Uterine smooth muscle cell (primary cell): Measurements from ENCODE around the gene RNF175. TPM values are rescaled to one million over a fixed set of nuclear protein-coding genes. Genes with fewer than 3 reads are reported as not detected.

Experiments
- total RNA-seq: library from RNA; depleted of rRNA; stranded (reverse); fragments of >200 nt; gene quantifications from 2 replicates; pipeline ENCODE4 v1.2.3, GENCODE V29; 2014

The RNF175 gene
- total RNA-seq: 0.11 and 0.25 TPM in 2 replicates

DNA sequence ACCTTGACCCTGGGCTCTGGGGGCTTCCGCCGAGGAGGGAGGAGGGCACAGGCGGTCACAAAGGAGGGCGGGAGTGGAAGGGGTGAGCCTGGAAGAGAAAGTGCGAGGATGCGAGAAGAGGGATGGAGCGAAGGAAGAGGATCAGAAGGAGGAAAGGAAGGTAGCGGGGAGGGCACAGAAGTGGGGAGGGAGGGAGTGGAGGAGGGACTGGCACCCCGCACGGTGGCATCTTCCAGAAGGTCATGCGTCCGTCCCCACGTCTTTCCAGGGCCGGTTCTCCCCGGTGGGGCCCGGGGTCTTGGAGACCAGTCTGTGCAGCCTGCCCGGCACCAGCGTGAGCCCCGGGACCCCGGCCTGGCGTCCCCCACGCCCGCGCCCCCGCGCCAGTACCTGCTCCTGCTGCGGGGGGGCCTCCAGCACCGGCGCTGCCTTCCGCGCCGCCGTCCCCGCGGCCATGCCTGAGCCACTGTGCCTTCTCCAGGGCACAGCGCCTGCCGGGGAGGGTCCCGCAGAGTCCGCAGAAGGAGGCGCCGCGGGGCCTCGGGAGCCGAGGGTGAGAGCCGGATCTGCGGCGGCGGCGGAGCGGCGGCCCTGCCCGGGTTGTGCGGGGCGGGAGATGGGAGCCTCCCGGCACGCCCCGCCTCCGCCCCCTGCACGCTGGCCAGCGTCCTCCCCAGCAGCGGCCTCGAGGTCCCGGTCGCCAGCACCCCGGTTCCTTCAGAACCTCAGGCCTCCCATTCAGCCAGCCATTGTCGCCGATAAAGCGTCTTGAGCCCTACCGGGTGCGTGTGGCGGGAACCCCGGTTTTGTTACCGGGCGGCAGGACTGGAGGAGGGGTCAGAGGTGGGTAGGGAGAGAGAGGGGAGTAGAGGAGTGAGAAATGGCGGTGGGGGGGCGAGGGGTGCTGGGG, at the start of gene RNF175:
RNF175 (minus strand) TSS at position 618 of the 910 bp plus-strand sequence; CDS start at position 456, 162 bp downstream.

DNA sequence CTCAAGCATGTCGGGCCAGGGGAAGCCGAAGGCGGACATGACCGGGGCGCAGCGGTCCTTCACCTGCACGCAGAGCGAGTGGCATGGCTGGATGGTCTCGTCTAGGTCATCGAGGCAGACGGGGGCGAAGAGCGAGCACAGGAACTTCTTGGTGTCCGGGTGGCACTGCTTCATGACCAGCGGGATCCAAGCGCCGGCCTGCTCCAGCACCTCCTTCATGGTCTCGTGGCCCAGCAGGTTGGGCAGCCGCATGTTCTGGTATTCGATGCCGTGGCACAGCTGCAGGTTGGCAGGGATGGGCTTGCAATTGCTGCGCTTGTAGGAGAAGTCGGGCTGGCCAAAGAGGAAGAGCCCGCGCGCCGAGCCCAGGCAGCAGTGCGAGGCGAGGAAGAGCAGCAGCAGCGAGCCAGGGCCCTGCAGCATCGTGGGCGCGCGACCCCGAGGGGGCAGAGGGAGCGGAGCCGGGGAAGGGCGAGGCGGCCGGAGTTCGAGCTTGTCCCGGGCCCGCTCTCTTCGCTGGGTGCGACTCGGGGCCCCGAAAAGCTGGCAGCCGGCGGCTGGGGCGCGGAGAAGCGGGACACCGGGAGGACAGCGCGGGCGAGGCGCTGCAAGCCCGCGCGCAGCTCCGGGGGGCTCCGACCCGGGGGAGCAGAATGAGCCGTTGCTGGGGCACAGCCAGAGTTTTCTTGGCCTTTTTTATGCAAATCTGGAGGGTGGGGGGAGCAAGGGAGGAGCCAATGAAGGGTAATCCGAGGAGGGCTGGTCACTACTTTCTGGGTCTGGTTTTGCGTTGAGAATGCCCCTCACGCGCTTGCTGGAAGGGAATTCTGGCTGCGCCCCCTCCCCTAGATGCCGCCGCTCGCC, 28.8 kb upstream of the RNF175 start, which contains the start of gene SFRP2:
SFRP2 (minus strand) TSS at position 671 of the 864 bp plus-strand sequence; CDS start at position 423, 248 bp downstream.

DNA sequence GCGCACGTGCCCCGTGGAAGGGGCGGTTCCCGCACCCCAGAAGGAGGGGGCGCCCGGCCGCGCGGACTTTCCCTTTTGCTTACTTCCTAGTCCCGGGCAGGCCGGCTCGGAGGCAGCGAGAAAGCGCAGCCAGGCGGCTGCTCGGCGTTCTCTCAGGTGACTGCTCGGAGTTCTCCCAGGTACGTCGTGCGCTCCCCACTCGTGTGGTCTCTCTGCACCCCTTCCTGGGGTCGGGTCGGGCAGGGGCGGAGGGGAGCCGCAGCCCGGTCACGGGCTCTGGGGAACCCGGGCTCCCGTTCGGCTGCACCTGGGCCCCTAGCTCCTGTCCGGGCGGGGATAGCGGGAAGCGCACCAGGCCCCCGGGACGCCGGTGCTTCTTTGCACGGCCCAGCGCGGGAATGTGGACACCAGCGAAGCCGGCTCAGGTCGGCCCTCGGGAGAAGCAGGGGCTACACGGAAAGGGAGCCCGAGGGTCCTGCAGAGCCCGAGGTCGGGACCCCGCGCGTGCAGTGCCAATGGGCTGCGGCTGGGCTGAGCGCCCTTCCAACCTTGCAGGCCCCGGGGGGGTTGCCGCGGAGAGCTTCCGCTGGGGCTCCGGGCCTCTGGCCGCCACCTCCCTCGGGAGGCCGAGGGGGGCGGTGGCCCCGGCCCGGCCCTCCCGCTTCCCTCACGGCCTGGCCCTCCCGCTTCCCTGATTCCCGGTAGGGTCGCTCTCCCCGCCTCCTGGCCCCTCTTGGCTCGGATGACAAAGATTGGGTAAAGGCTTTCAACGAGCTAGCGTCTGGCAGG, 75.4 kb downstream of the RNF175 start, which contains the start of gene TLR2:
TLR2 (plus strand) TSS at position 99 of the 789 bp plus-strand sequence. CDS start 18,628 bp downstream, outside the sequence.

Other genes starting within 250 kb of the RNF175 start
- 0.44 and 0.62 TPM in 2 replicates for gene TLR2, start 75.7 kb downstream of the RNF175 start, total RNA-seq
- gene SFRP2, start 29.1 kb upstream of the RNF175 start, total RNA-seq: not detected in 2 replicates